AG09319 (cell line): ENCODE results near the gene PRKG1.
A peak's percentile ranks its signal among the peaks of the same experiment; 100 is the strongest.

Experiments
- DNase-seq: peaks from one replicate; pipeline ENCODE4 v3.0.0-alpha.2; 2010; ENCODE audit warnings: low read depth; ENCODE audit errors: extremely low read depth
- TF ChIP-seq, protein P1 (sequence below): IDR thresholded peaks from 2 replicates; pipeline ENCODE4 v1.5.1; 2011; ENCODE audit warnings: low read depth, mild to moderate bottlenecking, inconsistent platforms, low read length, moderate library complexity

The PRKG1 gene

DNA sequence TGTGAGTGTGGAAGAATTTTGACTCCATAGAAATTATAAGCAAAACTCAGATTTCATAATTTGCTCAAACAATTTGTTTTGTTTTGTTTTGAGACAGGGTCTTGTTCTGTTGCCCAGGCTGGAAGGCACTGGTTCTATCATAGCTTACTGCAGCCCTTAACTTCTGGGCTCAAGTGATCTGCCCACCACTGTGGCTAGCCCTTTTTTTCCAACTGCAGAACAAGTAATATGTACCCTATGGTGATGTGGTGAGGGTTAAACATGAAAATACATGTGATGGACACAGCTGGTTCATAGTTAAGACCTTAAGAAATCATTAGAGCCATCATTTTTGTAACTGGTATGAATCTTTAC lies 594.0 kb downstream of the PRKG1 start:
- no peak for DNase-seq
- TF ChIP-seq, protein P1, sequence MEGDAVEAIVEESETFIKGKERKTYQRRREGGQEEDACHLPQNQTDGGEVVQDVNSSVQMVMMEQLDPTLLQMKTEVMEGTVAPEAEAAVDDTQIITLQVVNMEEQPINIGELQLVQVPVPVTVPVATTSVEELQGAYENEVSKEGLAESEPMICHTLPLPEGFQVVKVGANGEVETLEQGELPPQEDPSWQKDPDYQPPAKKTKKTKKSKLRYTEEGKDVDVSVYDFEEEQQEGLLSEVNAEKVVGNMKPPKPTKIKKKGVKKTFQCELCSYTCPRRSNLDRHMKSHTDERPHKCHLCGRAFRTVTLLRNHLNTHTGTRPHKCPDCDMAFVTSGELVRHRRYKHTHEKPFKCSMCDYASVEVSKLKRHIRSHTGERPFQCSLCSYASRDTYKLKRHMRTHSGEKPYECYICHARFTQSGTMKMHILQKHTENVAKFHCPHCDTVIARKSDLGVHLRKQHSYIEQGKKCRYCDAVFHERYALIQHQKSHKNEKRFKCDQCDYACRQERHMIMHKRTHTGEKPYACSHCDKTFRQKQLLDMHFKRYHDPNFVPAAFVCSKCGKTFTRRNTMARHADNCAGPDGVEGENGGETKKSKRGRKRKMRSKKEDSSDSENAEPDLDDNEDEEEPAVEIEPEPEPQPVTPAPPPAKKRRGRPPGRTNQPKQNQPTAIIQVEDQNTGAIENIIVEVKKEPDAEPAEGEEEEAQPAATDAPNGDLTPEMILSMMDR, result no peak

DNA sequence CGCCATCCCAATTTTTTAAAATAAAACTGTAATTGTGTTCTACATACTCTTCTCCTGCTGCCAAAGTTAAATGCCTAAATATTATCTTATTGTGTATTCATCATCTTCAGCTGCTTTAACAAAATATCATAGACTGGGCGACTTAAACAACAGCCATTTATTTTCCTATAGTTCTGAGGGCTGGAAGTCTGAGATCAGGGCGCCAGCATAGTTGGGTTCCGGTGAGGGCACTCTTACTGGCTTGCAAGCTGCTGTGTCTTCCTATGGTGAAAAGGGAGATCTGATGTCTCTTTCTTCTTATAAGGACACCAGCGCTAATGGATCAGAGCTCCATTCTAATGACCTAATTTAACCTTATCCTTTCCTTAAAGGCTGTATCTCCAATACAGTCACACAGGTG lies 594.8 kb downstream of the PRKG1 start:
- TF ChIP-seq, protein P1, result no peak
- DNase-seq, result no peak

DNA sequence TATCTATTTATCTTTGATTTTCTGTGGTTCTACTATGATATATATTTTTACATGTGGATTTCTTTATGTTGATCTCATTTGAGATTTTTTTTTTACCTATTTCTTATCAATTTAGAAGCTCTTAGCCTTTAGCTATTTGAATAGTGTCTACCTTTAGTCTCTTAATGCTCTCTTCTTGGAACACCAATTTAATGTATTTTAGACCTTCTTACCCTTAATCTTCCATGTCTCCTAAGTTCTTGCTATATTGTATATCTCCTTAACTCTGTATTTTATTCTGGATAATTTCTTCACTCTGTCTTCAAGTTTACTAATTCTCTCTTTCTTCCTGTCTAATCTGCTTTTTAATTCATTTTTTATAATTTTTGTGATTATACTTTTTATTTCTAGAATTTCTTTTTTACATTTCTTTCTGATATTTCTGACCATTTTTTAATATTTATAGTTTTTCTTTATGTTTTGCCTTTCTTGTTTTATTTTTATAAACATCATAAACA lies 597.8 kb downstream of the PRKG1 start:
- no peak for DNase-seq
- TF ChIP-seq, protein P1, result no peak

DNA sequence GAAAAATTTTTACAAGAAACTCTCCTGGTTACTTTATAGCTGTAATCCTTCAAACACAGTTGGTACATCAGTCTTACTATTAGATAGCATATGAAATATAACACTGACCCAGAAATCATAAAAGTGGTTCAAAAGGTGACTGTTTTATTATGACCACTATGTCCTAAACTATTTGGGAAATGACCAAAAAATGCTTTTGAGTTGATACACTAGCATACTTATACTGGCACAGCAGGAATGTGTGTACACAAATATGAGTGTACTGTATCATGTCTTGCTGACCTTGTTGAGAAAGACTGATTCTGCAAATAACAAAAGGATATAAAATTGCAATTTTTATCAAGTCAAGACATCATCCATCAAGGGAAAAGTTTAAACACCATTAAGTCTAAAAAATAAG lies 600.8 kb downstream of the PRKG1 start:
- TF ChIP-seq, protein P1, result no peak
- DNase-seq, result no peak

DNA sequence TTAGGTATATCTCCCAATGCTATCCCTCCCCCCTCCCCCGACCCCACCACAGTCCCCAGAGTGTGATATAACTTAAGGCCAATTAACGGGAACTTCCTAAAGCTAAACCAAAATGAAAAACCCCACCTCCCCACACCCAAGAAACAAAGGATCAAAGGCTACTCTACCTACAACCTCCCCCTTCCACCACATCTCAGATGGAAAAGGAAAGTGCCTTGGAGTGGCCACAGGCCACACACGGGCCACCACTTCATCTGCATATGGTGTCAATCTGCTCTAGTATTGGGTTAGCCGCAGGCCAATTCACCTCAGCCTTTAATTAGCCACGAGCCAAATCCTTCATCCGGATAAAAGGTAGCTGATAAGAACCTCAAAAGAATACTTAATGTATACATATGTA lies 605.6 kb downstream of the PRKG1 start:
- DNase-seq, result no peak
- TF ChIP-seq, protein P1, result no peak

DNA sequence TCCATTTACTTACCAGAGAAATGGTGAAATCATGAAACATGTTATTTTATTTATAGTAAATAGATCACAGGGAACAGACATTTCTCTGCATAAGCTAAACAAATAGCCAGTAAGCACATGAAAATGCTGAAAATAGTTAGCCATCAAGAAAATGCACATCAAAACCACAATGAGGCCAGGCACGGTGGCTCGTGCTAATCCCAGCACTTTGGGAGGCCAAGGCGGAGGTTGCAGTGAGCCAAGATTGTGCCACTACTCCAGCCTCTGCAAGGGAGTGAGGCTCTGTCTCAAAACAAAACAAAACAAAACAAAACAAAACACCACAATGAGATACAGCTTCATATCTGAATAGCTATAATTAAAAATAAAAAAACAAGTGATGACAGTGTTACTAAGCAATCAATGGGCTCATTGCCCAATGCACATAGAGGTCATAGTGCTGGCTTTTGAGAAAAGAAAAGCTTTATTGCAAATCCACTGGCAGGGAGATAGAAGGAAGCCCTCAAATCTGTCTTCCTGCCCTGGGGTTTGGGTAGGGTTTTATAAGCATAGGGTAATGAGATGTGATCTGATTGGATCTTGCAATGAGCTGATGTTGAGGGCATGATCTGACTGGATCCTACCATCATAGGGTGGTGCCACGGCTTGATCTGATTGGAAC lies 608.9 kb downstream of the PRKG1 start:
- TF ChIP-seq, protein P1, result no peak
- DNase-seq, result peak; percentile 64

DNA sequence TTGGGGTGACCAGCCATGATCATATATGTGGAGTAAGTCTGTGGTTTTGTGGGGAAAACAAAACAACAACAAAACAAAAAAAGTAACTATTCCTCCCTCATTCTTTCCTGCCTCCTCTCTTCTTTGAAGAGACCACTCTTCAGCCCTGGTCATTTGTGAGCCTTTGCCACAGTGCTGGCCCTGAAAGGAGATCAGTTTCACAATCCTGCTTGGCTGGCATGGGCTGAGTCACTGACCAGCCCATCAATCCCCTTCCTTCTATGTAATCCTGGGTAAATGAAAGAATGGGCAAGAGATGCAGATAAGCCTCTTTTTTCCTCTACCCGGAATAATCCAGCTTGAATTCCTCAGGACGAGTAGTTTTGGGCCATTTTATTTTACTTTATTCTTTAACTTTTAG lies 611.5 kb downstream of the PRKG1 start:
- TF ChIP-seq, protein P1, result no peak
- no peak for DNase-seq
